Hepatocyte (in vitro differentiated cells): ENCODE results near the gene ZNF594.

ENCODE experiments used
- EZH2 ChIP-seq: fragments of 200-600 bp; sonication (generic); IDR thresholded peaks from 2 replicates; pipeline ENCODE4 v1.6.1; 2016; ENCODE audit warnings: antibody characterized with exemption, mild to moderate bottlenecking, borderline replicate concordance
- EZH2phosphoT487 ChIP-seq: fragments of 200-600 bp; sonication (generic); IDR thresholded peaks from one replicate; pipeline ENCODE4 v1.6.1; 2018; ENCODE audit warnings: antibody characterized with exemption, mild to moderate bottlenecking, low read depth, moderate library complexity; ENCODE audit not compliant: unreplicated experiment, severe bottlenecking
- TF ChIP-seq, protein P1 (sequence below): fragments of 200-600 bp; sonication (generic); IDR thresholded peaks from 2 replicates; pipeline ENCODE4 v1.5.1; 2016; ENCODE audit warnings: antibody characterized with exemption, mild to moderate bottlenecking; ENCODE audit not compliant: poor library complexity

DNA sequence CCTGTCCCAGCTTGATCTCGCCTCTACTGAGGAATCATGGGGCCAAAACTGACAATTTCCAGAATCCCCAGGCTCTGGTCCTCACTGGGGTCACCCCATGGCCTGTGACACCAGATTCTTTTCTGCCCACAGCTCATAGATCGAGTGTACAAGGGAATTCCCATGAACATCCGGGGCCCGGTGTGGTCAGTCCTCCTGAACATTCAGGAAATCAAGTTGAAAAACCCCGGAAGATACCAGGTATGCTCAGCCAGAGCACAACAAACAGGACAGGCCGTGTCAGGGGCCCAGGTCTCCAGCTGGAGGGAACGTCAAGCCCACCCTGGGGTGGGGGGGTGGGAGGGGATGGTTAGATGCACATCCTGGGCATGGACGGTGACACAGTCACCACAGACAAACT is 58.4 kb downstream of the ZNF594 start:
- TF ChIP-seq, protein P1, sequence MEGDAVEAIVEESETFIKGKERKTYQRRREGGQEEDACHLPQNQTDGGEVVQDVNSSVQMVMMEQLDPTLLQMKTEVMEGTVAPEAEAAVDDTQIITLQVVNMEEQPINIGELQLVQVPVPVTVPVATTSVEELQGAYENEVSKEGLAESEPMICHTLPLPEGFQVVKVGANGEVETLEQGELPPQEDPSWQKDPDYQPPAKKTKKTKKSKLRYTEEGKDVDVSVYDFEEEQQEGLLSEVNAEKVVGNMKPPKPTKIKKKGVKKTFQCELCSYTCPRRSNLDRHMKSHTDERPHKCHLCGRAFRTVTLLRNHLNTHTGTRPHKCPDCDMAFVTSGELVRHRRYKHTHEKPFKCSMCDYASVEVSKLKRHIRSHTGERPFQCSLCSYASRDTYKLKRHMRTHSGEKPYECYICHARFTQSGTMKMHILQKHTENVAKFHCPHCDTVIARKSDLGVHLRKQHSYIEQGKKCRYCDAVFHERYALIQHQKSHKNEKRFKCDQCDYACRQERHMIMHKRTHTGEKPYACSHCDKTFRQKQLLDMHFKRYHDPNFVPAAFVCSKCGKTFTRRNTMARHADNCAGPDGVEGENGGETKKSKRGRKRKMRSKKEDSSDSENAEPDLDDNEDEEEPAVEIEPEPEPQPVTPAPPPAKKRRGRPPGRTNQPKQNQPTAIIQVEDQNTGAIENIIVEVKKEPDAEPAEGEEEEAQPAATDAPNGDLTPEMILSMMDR: no peak
- TF ChIP-seq EZH2phosphoT487: no peak
- no peak for TF ChIP-seq EZH2
